ENCODE measurements around the gene GLMP. TPM values are rescaled to one million over a fixed set of nuclear protein-coding genes. Genes with fewer than 3 reads are reported as not detected.

The GLMP gene
- total and polyA plus RNA-seq, 2 of the 13 experiments (the other 11 are each of a cell fraction or from before 2014, with no cell fraction given), result 44.6 to 75.8 TPM

DNA sequence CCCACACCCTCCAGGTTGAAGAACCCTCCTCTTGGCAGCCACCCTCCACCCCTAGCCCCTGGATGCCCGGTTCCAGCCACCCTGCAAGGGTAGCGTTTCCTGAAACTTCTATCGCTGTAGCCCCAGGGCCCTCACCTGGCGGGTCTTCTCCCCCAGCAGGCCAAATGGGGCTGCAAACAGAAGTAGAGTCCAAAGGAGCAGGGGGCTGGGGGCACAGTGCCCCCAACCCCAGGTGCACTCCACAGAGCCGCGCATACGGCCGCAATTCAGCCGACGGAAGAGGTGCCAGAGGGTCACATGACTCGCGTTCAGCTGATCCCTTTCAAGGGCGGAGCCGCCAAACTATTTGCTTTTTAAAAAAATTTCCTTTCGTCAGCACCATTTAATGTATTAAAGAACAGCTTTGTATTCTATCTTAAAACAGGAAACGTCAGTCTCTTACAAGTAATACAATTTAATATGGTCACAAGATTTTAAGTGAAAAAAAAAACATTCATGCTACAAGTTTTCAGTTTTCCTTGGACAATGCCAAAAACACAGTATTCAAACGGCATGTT, at the start of gene GLMP (continued):
- TF ChIP-seq KDM2A (CRISPR knock-in tag; IDR thresholded peaks at IDR 0.05; ENCODE audit: borderline replicate concordance, low read depth) (peak; percentile 82; the same call in 1 of the 2 replicates), ZNF136 (CRISPR knock-in tag; IDR thresholded peaks at IDR 0.05; ENCODE audit: low read depth) (no peak), CC2D1A (CRISPR knock-in tag; IDR thresholded peaks at IDR 0.05) (no peak), U2AF1 (optimal IDR thresholded peaks at IDR 0.05; ENCODE audit: low read depth, low read length) (no peak), KDM5A (IDR thresholded peaks at IDR 0.05; ENCODE audit: borderline replicate concordance, low read length) (peak; percentile 96), ZNF83 (CRISPR knock-in tag; IDR thresholded peaks at IDR 0.05; ENCODE audit: borderline replicate concordance) (no peak), TP53 (CRISPR knock-in tag; conservative IDR thresholded peaks at IDR 0.05) (no peak), ZNF317 (CRISPR knock-in tag; IDR thresholded peaks at IDR 0.05) (no peak), TCF12 (IDR thresholded peaks at IDR 0.05) (no peak), TCF12 (CRISPR knock-in tag; IDR thresholded peaks at IDR 0.05) (no peak)
- TF ChIP-seq, protein P1, sequence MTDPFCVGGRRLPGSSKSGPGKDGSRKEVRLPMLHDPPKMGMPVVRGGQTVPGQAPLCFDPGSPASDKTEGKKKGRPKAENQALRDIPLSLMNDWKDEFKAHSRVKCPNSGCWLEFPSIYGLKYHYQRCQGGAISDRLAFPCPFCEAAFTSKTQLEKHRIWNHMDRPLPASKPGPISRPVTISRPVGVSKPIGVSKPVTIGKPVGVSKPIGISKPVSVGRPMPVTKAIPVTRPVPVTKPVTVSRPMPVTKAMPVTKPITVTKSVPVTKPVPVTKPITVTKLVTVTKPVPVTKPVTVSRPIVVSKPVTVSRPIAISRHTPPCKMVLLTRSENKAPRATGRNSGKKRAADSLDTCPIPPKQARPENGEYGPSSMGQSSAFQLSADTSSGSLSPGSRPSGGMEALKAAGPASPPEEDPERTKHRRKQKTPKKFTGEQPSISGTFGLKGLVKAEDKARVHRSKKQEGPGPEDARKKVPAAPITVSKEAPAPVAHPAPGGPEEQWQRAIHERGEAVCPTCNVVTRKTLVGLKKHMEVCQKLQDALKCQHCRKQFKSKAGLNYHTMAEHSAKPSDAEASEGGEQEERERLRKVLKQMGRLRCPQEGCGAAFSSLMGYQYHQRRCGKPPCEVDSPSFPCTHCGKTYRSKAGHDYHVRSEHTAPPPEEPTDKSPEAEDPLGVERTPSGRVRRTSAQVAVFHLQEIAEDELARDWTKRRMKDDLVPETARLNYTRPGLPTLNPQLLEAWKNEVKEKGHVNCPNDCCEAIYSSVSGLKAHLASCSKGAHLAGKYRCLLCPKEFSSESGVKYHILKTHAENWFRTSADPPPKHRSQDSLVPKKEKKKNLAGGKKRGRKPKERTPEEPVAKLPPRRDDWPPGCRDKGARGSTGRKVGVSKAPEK (CRISPR knock-in tag; IDR thresholded peaks at IDR 0.05; ENCODE audit: borderline replicate concordance), result no peak
- TF ChIP-seq, protein P2, sequence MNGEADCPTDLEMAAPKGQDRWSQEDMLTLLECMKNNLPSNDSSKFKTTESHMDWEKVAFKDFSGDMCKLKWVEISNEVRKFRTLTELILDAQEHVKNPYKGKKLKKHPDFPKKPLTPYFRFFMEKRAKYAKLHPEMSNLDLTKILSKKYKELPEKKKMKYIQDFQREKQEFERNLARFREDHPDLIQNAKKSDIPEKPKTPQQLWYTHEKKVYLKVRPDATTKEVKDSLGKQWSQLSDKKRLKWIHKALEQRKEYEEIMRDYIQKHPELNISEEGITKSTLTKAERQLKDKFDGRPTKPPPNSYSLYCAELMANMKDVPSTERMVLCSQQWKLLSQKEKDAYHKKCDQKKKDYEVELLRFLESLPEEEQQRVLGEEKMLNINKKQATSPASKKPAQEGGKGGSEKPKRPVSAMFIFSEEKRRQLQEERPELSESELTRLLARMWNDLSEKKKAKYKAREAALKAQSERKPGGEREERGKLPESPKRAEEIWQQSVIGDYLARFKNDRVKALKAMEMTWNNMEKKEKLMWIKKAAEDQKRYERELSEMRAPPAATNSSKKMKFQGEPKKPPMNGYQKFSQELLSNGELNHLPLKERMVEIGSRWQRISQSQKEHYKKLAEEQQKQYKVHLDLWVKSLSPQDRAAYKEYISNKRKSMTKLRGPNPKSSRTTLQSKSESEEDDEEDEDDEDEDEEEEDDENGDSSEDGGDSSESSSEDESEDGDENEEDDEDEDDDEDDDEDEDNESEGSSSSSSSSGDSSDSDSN (CRISPR knock-in tag; IDR thresholded peaks at IDR 0.05), result no peak
- TF ChIP-seq, protein P3, sequence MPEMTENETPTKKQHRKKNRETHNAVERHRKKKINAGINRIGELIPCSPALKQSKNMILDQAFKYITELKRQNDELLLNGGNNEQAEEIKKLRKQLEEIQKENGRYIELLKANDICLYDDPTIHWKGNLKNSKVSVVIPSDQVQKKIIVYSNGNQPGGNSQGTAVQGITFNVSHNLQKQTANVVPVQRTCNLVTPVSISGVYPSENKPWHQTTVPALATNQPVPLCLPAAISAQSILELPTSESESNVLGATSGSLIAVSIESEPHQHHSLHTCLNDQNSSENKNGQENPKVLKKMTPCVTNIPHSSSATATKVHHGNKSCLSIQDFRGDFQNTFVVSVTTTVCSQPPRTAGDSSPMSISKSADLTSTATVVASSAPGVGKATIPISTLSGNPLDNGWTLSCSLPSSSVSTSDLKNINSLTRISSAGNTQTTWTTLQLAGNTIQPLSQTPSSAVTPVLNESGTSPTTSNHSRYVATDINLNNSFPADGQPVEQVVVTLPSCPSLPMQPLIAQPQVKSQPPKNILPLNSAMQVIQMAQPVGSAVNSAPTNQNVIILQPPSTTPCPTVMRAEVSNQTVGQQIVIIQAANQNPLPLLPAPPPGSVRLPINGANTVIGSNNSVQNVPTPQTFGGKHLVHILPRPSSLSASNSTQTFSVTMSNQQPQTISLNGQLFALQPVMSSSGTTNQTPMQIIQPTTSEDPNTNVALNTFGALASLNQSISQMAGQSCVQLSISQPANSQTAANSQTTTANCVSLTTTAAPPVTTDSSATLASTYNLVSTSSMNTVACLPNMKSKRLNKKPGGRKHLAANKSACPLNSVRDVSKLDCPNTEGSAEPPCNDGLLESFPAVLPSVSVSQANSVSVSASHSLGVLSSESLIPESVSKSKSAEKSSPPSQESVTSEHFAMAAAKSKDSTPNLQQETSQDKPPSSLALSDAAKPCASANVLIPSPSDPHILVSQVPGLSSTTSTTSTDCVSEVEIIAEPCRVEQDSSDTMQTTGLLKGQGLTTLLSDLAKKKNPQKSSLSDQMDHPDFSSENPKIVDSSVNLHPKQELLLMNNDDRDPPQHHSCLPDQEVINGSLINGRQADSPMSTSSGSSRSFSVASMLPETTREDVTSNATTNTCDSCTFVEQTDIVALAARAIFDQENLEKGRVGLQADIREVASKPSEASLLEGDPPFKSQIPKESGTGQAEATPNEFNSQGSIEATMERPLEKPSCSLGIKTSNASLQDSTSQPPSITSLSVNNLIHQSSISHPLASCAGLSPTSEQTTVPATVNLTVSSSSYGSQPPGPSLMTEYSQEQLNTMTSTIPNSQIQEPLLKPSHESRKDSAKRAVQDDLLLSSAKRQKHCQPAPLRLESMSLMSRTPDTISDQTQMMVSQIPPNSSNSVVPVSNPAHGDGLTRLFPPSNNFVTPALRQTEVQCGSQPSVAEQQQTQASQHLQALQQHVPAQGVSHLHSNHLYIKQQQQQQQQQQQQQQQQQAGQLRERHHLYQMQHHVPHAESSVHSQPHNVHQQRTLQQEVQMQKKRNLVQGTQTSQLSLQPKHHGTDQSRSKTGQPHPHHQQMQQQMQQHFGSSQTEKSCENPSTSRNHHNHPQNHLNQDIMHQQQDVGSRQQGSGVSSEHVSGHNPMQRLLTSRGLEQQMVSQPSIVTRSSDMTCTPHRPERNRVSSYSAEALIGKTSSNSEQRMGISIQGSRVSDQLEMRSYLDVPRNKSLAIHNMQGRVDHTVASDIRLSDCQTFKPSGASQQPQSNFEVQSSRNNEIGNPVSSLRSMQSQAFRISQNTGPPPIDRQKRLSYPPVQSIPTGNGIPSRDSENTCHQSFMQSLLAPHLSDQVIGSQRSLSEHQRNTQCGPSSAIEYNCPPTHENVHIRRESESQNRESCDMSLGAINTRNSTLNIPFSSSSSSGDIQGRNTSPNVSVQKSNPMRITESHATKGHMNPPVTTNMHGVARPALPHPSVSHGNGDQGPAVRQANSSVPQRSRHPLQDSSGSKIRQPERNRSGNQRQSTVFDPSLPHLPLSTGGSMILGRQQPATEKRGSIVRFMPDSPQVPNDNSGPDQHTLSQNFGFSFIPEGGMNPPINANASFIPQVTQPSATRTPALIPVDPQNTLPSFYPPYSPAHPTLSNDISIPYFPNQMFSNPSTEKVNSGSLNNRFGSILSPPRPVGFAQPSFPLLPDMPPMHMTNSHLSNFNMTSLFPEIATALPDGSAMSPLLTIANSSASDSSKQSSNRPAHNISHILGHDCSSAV (CRISPR knock-in tag; IDR thresholded peaks at IDR 0.05; ENCODE audit: borderline replicate concordance), result no peak
- TF ChIP-seq, protein P4, sequence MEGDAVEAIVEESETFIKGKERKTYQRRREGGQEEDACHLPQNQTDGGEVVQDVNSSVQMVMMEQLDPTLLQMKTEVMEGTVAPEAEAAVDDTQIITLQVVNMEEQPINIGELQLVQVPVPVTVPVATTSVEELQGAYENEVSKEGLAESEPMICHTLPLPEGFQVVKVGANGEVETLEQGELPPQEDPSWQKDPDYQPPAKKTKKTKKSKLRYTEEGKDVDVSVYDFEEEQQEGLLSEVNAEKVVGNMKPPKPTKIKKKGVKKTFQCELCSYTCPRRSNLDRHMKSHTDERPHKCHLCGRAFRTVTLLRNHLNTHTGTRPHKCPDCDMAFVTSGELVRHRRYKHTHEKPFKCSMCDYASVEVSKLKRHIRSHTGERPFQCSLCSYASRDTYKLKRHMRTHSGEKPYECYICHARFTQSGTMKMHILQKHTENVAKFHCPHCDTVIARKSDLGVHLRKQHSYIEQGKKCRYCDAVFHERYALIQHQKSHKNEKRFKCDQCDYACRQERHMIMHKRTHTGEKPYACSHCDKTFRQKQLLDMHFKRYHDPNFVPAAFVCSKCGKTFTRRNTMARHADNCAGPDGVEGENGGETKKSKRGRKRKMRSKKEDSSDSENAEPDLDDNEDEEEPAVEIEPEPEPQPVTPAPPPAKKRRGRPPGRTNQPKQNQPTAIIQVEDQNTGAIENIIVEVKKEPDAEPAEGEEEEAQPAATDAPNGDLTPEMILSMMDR (CRISPR knock-in tag; IDR thresholded peaks at IDR 0.05), result no peak
